ENCODE results near the gene CHST11. TPM values are rescaled to one million over a fixed set of nuclear protein-coding genes. Genes with fewer than 3 reads are reported as not detected.

Gene CHST11
- total RNA-seq, 1 experiment from 2014 or later: 6.7 TPM

DNA sequence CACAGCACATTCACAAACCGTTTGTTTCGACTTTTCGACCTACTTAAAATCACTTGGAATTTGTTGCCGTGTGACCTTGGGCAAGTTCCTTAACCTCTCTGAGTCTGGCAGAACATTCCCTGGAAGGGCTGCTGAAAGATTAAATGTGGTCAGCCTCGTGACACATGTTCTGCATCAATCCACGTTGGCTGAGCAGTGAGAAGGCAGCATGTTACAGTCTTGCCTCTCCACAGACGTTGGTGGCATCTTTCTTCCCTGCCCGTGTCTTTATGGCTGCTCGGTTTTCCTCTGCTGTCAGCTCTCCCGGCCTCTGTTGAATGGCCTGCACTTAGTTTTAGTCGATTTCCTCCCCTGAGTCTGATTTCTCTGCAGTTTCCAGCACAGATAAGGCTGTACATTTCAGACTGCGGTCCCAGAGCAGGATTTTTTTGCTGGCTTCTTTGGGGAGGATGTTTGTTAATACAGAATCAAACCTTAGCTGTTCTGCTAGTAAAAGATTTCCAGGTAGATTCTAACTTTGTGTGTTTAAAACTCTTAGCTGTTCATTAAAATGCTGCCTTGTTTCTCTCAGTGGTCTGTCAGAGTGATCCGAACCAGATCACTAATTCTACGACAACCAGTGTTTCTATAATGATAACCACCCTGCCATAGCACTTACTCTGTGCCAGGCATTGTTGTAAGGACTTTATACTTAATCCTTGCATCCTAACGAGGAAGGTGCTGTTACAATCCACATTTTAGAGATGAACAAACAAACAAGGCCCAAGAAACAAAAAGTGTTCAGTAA lies 217.1 kb downstream of the CHST11 start:
- H3K4ac ChIP-seq (ENCODE audit: low read depth, low read length): no peak overlapping the region
- H2AFZ ChIP-seq (ENCODE audit: low read length): no peak overlapping the region
- no peak overlapping the region for H3K9ac ChIP-seq (ENCODE audit: extremely low read depth, insufficient read length, low read length)
- Mint-ChIP-seq H3K27me3 (ENCODE audit: low read depth) (no peaks in the 10 kb centered on the region), H3K36me3 (ENCODE audit: insufficient read depth in 1 of 3, low read depth in 3 of 3) (no peaks in the 10 kb centered on the region), H3K27ac (no peak overlapping the region; a peak in 1 of 7 replicates), H3K4me1 (peaks cover 34 to 36% of the 10 kb centered on the region in 2 experiments), H3K9me3 (no peaks in the 10 kb centered on the region), H3K4me3 (no peak overlapping the region)
- H3K23ac ChIP-seq (ENCODE audit: insufficient read length, low read depth, low read length): no peak overlapping the region
- H3K27ac ChIP-seq (ENCODE audit: insufficient read length, low read depth, low read length): no peak overlapping the region
- no peak overlapping the region for H2BK12ac ChIP-seq (ENCODE audit: insufficient read length, low read depth, low read length)
- H3K9me3 ChIP-seq (ENCODE audit: control insufficient read depth, low read depth, low read length): no peaks in the 10 kb centered on the region
- H4K91ac ChIP-seq (ENCODE audit: insufficient read length, low read depth, low read length): no peak overlapping the region
- no peak overlapping the region for H3K56ac ChIP-seq (ENCODE audit: insufficient read length, low read depth, low read length)
- H4K20me1 ChIP-seq (ENCODE audit: control insufficient read depth, insufficient read depth, insufficient read length): no peaks in the 10 kb centered on the region
- no peak overlapping the region for H2BK120ac ChIP-seq (ENCODE audit: low read depth, low read length, poor library complexity, severe bottlenecking)
- H3K27me3 ChIP-seq (ENCODE audit: insufficient read depth, low read length): no peaks in the 10 kb centered on the region
- DNase-seq: no peak
- no peak overlapping the region for H3K18ac ChIP-seq (ENCODE audit: insufficient read length, low read depth, low read length)
- H3K79me1 ChIP-seq (ENCODE audit: insufficient read depth, low read depth, low read length, poor library complexity, severe bottlenecking): no peaks in the 10 kb centered on the region
- no peak overlapping the region for H3K14ac ChIP-seq (ENCODE audit: insufficient read depth, low read length)
- H3K79me2 ChIP-seq (ENCODE audit: insufficient read depth, low read length): no peaks in the 10 kb centered on the region
- no peak overlapping the region for H2BK5ac ChIP-seq (ENCODE audit: insufficient read length, low read length)
- no peak overlapping the region for H3K4me2 ChIP-seq (ENCODE audit: insufficient read depth, insufficient read length, low read length)
- no peak overlapping the region for H2BK15ac ChIP-seq (ENCODE audit: low read depth, low read length)
- H4K5ac ChIP-seq (ENCODE audit: insufficient read length, low read depth, low read length): no peak overlapping the region
- peaks cover 4% of the 10 kb centered on the region; the same call in 1 of the 2 replicates for H3K4me1 ChIP-seq (ENCODE audit: insufficient read depth, low read length)
- H3K23me2 ChIP-seq (ENCODE audit: insufficient read length, low read depth, low read length, poor library complexity, severe bottlenecking): no peaks in the 10 kb centered on the region
- H2AK5ac ChIP-seq (ENCODE audit: insufficient read length, low read length): no peak overlapping the region
- no peak overlapping the region for H2BK20ac ChIP-seq (ENCODE audit: low read depth, low read length, poor library complexity, severe bottlenecking)
- no CpG with 5 or more reads among the region's 15 CpGs for WGBS (ENCODE audit: extremely low coverage, insufficient read length, low lambda C conversion rate)
- TF ChIP-seq, protein P1, sequence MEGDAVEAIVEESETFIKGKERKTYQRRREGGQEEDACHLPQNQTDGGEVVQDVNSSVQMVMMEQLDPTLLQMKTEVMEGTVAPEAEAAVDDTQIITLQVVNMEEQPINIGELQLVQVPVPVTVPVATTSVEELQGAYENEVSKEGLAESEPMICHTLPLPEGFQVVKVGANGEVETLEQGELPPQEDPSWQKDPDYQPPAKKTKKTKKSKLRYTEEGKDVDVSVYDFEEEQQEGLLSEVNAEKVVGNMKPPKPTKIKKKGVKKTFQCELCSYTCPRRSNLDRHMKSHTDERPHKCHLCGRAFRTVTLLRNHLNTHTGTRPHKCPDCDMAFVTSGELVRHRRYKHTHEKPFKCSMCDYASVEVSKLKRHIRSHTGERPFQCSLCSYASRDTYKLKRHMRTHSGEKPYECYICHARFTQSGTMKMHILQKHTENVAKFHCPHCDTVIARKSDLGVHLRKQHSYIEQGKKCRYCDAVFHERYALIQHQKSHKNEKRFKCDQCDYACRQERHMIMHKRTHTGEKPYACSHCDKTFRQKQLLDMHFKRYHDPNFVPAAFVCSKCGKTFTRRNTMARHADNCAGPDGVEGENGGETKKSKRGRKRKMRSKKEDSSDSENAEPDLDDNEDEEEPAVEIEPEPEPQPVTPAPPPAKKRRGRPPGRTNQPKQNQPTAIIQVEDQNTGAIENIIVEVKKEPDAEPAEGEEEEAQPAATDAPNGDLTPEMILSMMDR (conservative IDR thresholded peaks at IDR 0.05): no peak
- no peak overlapping the region for H4K8ac ChIP-seq (replicated peaks; ENCODE audit: insufficient read length, low read depth, low read length)
- H3T11ph ChIP-seq (ENCODE audit: low read length): no peak overlapping the region
